Activated T-helper 1 cell treated with anti-CD3 and anti-CD28 coated beads, Interleukin-12 subunit alpha, Interleukin-12 subunit beta, Interleukin-2, Interleukin-4 antibody, amounts not matched to agents 30 ng/mL and 10 ng/mL and 1 ng/mL, durations not matched to agents 14 hours and 24 hours and 36 hours (primary cell): Measurements from ENCODE around the gene SLC6A17. TPM values are rescaled to one million over a fixed set of nuclear protein-coding genes. Genes with fewer than 3 reads are reported as not detected.

Experiments used
- DNase-seq: peaks from one replicate; pipeline ENCODE4 v3.0.0; 2021; ENCODE audit warnings: low spot score
- H3K27ac Mint-ChIP-seq: one replicate; pipeline ENCODE4 v1.8.0; 2021; ENCODE audit warnings: mild to moderate bottlenecking, mixed read lengths
- H3K27me3 Mint-ChIP-seq: one replicate; pipeline ENCODE4 v1.8.0; 2022; ENCODE audit warnings: mild to moderate bottlenecking, moderate library complexity, mixed read lengths; ENCODE audit not compliant: insufficient read depth
- H3K36me3 Mint-ChIP-seq: one replicate; pipeline ENCODE4 v1.8.0; 2021; ENCODE audit warnings: low read depth, mixed read lengths
- H3K4me1 Mint-ChIP-seq: one replicate; pipeline ENCODE4 v1.8.0; 2021; ENCODE audit warnings: low read depth, mixed read lengths
- H3K4me3 Mint-ChIP-seq: one replicate; pipeline ENCODE4 v1.8.0; 2021; ENCODE audit warnings: mild to moderate bottlenecking, moderate library complexity, mixed read lengths
- H3K9me3 Mint-ChIP-seq: one replicate; pipeline ENCODE4 v1.8.0; 2021; ENCODE audit warnings: mixed read lengths
- intact Hi-C: fragments of 100-400 bp; cut with micrococcal nuclease; formaldehyde crosslinking; loops from one replicate; pipeline ENCODE4 v1.15.1; 2024
- total RNA-seq: library from RNA; stranded (reverse); gene quantifications from 2 replicates; pipeline ENCODE4 v1.2.3, GENCODE V29; 2022

The SLC6A17 gene
- total RNA-seq, 1 donor from 2014 or later: 0.23 TPM

- Mint-ChIP-seq H3K27ac (no peak overlapping the region), H3K9me3 (no peaks in the 10 kb centered on the region), H3K4me3 (no peak overlapping the region), H3K36me3 (peaks cover 2% of the 10 kb centered on the region), H3K4me1 (no peaks in the 10 kb centered on the region), H3K27me3 (no peaks in the 10 kb centered on the region)
- intact Hi-C loops: no loop called here
- no peak for DNase-seq
These were observed 74.1 kb downstream of the SLC6A17 start for GRCh38 chr1:110224240-110224995.

GRCh38 chr1:110225212-110225611 lies 74.9 kb downstream of the SLC6A17 start:
- H3K4me3 Mint-ChIP-seq: no peak overlapping the region
- no peaks in the 10 kb centered on the region for H3K27me3 Mint-ChIP-seq
- H3K9me3 Mint-ChIP-seq: no peaks in the 10 kb centered on the region
- no peak for DNase-seq
- intact Hi-C loops: no loop called here
- H3K27ac Mint-ChIP-seq: no peak overlapping the region
- peaks cover 2% of the 10 kb centered on the region for H3K36me3 Mint-ChIP-seq
- no peaks in the 10 kb centered on the region for H3K4me1 Mint-ChIP-seq

GRCh38 chr1:110225756-110226404 lies 75.6 kb downstream of the SLC6A17 start:
- Mint-ChIP-seq H3K36me3 (peaks cover 2% of the 10 kb centered on the region), H3K4me3 (no peak overlapping the region), H3K27me3 (no peaks in the 10 kb centered on the region), H3K9me3 (no peaks in the 10 kb centered on the region), H3K4me1 (no peaks in the 10 kb centered on the region), H3K27ac (no peak overlapping the region)
- intact Hi-C loops: no loop called here
- DNase-seq: no peak

DNA sequence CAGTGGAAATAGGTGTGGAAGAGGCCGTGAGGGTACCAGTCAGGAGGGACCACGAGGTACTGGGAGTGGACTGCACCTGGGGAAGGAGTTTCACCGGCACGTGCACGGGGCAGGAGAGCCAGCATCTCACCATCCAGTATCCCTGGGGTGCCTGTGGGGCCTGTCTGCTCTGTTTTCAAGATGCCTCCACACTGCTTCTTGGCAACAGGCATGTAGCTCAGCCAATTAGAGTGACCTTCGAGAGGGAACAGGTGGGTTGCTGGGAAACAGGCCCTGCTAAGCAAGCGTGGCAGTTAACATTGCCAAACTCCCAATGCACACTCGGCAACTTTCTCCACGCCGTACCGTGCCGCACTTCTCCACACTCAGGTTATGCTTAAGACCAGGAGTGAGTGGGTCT lies 77.5 kb downstream of the SLC6A17 start:
- H3K9me3 Mint-ChIP-seq: no peaks in the 10 kb centered on the region
- no peak overlapping the region for H3K27ac Mint-ChIP-seq
- no peak overlapping the region for H3K4me3 Mint-ChIP-seq
- H3K36me3 Mint-ChIP-seq: peaks cover 2% of the 10 kb centered on the region
- DNase-seq: no peak
- H3K4me1 Mint-ChIP-seq: no peaks in the 10 kb centered on the region
- H3K27me3 Mint-ChIP-seq: no peaks in the 10 kb centered on the region
- intact Hi-C loops: no loop called here

DNA sequence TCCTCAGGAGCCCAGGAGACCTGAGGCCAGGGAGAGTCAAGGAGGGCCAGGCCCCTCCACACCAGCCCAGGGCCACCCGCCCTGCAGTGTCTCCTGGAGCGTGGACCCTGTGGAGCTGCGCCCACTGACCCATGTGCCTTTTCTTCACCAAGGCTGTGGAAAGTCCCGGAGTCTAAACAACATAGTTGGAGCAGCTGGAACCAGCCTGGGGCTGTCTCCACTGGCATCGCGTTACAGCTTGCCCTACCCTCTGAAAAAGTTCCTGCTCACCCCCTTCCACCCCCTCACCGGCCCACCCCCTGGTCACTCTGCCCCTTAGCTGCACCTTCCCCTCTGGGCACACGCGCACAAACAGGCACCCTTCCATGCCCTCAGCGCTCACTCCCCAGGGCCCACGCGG lies 78.1 kb downstream of the SLC6A17 start:
- H3K4me3 Mint-ChIP-seq: no peak overlapping the region
- no peaks in the 10 kb centered on the region for H3K9me3 Mint-ChIP-seq
- H3K4me1 Mint-ChIP-seq: no peaks in the 10 kb centered on the region
- H3K27me3 Mint-ChIP-seq: no peaks in the 10 kb centered on the region
- intact Hi-C loops: no loop called here
- no peak for DNase-seq
- H3K27ac Mint-ChIP-seq: no peak overlapping the region
- H3K36me3 Mint-ChIP-seq: peaks cover 2% of the 10 kb centered on the region

DNA sequence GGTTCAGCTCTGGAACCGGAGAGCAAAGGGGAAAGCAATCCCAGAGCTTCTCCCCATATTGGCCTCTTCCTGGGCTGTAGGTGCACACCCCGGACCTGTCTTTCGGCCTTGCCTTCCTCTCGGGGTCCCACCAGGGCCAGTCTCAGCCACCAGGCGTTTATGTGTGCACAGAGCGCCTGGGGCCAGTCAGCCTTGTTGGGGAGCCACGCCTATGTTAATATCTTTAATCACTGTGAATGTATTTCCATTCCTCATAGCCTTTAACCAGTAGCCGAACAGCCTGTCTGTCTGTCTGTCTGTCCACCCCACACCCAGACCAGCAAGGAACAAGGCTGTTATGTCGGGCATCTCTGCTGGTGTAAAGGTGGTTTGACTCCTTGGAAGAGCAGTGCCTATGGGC lies 78.6 kb downstream of the SLC6A17 start:
- Mint-ChIP-seq H3K4me3 (no peak overlapping the region), H3K4me1 (no peaks in the 10 kb centered on the region), H3K36me3 (peaks cover 2% of the 10 kb centered on the region), H3K27me3 (no peaks in the 10 kb centered on the region), H3K9me3 (no peaks in the 10 kb centered on the region), H3K27ac (peak overlapping the region; percentile 27)
- intact Hi-C loops: no loop called here
- DNase-seq: no peak

- no peak overlapping the region for H3K27ac Mint-ChIP-seq
- H3K4me1 Mint-ChIP-seq: peaks cover under 1% of the 10 kb centered on the region
- no peaks in the 10 kb centered on the region for H3K27me3 Mint-ChIP-seq
- DNase-seq: no peak
- no peaks in the 10 kb centered on the region for H3K9me3 Mint-ChIP-seq
- intact Hi-C loops: loop anchor here (10.0 kb wide), 1 partner anchor 975 kb away; the partner anchor contains the start of gene DENND2D
- no peak overlapping the region for H3K4me3 Mint-ChIP-seq
- no peaks in the 10 kb centered on the region for H3K36me3 Mint-ChIP-seq
These were observed 79.2 kb downstream of the SLC6A17 start for GRCh38 chr1:110229348-110230001.

DNA sequence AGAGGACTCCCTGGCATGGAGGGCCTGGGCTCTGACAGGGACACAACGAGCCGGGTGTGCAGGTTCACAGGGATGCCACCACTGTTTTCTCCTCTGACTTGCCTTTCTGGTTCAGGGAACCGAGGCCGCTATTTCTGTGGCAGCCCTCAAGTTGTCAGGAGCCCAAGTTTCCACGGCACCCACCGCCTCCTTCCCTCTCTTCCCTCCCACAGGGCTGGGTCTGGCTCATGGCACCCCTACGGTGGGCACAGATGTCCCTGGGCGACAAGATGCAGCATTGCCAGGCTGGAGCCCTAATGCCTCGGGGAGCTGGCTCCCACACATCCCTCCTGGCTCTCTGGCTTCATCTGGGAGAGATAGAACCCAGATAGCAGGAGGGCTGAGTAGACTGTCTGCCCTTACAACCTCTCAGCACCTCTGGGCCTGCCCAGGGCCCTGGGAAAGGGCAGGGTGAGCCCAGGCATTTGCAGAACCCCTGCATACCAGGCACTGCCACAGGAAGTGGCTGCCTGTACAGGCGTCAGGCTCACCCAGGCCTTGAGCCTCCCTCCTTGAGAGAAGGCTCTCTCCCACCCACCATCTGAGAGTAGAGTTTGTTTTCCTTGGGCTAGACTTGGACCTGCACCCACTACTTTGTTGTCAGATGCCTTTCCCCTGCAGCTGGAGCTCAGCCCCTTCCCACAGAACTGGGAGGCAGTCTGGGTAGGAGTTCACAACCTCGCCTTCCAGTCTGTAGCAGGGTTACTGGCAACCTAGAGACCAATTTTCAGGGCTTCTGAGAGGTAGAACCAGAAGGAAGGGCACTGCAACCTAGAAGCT lies 80.3 kb downstream of the SLC6A17 start:
- DNase-seq: no peak
- intact Hi-C loops: loop anchor here (10.0 kb wide), 1 partner anchor 974 kb away; the partner anchor contains the start of gene DENND2D
- Mint-ChIP-seq H3K27me3 (no peaks in the 10 kb centered on the region), H3K4me3 (no peak overlapping the region), H3K36me3 (peaks cover 4% of the 10 kb centered on the region), H3K27ac (no peak overlapping the region), H3K9me3 (no peaks in the 10 kb centered on the region), H3K4me1 (peaks cover 12% of the 10 kb centered on the region)

DNA sequence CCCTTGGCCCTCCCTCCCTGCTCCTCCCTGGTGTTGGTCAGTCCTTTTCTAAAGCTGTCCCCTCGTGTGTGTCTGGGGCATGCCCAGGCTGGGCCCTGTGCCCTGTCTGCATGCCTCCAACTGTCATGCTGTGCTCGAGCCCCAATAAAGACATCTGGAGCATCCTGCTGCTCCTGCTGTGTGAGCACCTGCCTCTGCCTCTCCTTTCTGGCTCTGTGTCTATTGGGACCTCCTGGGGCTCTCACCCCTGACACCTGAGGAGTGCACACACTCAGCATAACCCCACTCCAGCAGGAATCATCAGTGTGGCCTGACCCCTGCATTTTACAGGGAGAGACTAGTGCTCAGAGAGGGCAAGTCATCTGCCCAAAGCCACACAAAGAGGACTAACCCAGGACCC lies 83.6 kb downstream of the SLC6A17 start:
- no peak overlapping the region for H3K27ac Mint-ChIP-seq
- intact Hi-C loops: loop anchor here (10.0 kb wide), 1 partner anchor 971 kb away; the partner anchor contains the start of gene DENND2D
- no peak for DNase-seq
- H3K9me3 Mint-ChIP-seq: no peaks in the 10 kb centered on the region
- H3K4me1 Mint-ChIP-seq: peaks cover 40% of the 10 kb centered on the region
- no peaks in the 10 kb centered on the region for H3K27me3 Mint-ChIP-seq
- H3K36me3 Mint-ChIP-seq: peaks cover 4% of the 10 kb centered on the region
- H3K4me3 Mint-ChIP-seq: no peak overlapping the region

- Mint-ChIP-seq H3K4me1 (peaks cover 48% of the 10 kb centered on the region), H3K4me3 (no peak overlapping the region)
These were observed 84.4 kb downstream of the SLC6A17 start for GRCh38 chr1:110234691-110235090.

DNA sequence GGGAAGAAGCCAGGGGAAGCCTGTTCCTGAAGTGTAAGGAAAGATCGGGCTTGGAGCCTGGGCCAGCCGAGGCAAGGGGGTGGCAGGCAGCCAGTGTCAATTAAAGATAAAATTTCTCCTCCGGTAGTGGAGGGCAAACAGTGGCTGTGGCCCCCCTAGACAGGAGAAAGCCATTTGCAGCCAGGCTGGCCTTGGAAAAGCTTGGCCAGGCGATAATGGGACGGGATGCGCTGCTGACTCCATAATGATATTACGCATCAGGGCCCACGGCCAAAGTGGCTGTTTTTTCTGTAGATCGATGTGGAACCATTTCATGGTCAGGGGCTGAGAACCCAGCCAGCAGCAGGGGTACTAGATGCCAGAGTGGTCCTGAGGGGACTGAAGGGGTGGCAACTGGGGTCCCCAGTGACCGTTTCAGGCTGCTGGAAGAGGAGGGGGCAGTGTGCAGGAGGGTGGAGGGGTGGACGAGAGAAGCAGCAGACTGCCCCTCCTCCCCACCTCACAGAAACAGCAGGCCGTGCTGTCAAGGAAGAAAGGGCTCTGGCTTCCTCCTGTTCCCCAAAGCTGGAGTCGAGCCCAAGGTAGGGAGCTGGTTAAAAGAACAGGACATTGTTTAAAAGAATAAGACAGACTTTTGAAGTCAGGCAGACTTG lies 85.0 kb downstream of the SLC6A17 start:
- no peak for DNase-seq
- intact Hi-C loops: loop anchor here (5.0 to 10.0 kb wide), 2 partner anchors 33 to 969 kb away; partner anchors contain the start of gene DENND2D
- Mint-ChIP-seq H3K27ac (peak overlapping the region; percentile 80), H3K9me3 (no peaks in the 10 kb centered on the region), H3K36me3 (peaks cover 4% of the 10 kb centered on the region), H3K4me3 (no peak overlapping the region), H3K4me1 (peaks cover 51% of the 10 kb centered on the region), H3K27me3 (no peaks in the 10 kb centered on the region)

More at GRCh38 chr1:110234691-110235090, 84.4 kb downstream of the SLC6A17 start:
- H3K9me3 Mint-ChIP-seq: no peaks in the 10 kb centered on the region
- H3K36me3 Mint-ChIP-seq: peaks cover 4% of the 10 kb centered on the region
- H3K27me3 Mint-ChIP-seq: no peaks in the 10 kb centered on the region
- intact Hi-C loops: loop anchor here (5.0 to 10.0 kb wide), 2 partner anchors 32 to 970 kb away; partner anchors contain the start of gene DENND2D
- no peak for DNase-seq
- peak overlapping the region; percentile 80 for H3K27ac Mint-ChIP-seq
